C4-2B (cell line): Measurements from ENCODE around the gene GLI3.

Source experiments
- ZFX ChIP-seq: fragments of 450-650 bp; IDR thresholded peaks from 2 replicates; pipeline ENCODE4 v1.6.1; 2017
- TF ChIP-seq, protein P1 (sequence below): fragments of 450-650 bp; conservative IDR thresholded peaks from 2 replicates; pipeline ENCODE4 v1.5.1; 2017; ENCODE audit warnings: mild to moderate bottlenecking

DNA sequence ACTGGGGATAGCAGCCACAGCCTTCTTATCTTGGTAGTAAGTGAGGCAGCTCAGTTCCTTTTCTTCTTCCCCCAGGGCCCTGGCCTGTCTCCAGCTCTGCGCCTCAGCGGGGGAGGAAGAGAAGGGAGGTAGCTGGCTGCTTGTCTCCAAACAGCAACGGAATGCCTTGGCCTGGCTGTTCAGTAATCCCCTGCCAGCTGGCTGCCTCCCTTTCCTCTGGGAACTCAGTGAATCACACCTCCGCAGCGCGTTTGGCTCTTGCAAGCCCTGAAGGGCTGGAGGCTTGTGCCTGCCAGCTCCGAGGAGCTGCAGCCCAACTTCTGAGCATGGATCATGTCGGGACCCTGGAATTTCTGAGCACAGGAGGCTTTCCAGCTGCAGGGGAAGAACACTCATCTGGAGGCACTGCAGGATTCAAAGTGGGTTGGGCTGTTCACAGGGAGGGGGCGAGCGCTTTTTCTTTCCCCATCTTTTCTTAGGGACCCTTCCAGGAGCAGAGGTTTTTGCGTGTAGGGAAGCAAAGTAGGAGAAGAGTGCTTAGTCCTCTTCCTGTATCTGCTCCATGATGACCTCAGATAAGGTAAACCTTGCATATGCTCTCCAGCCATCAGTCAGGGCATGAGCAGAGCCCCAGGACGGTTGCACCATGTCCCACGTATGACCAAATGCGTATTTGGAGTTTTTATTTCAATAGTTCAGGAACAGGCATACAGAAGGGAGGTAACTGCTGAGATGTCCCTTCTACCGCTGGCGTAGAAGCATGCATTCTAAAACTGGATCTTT lies 280.9 kb downstream of the GLI3 start:
- TF ChIP-seq, protein P1, sequence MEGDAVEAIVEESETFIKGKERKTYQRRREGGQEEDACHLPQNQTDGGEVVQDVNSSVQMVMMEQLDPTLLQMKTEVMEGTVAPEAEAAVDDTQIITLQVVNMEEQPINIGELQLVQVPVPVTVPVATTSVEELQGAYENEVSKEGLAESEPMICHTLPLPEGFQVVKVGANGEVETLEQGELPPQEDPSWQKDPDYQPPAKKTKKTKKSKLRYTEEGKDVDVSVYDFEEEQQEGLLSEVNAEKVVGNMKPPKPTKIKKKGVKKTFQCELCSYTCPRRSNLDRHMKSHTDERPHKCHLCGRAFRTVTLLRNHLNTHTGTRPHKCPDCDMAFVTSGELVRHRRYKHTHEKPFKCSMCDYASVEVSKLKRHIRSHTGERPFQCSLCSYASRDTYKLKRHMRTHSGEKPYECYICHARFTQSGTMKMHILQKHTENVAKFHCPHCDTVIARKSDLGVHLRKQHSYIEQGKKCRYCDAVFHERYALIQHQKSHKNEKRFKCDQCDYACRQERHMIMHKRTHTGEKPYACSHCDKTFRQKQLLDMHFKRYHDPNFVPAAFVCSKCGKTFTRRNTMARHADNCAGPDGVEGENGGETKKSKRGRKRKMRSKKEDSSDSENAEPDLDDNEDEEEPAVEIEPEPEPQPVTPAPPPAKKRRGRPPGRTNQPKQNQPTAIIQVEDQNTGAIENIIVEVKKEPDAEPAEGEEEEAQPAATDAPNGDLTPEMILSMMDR = no peak
- TF ChIP-seq ZFX = no peak
